GM12891 (cell line): ENCODE data around the gene AKIRIN2.
"Not testable (repeated sequence)": the region's sequence is repeated elsewhere in the genome, so short reads cannot be mapped to it uniquely, and the experiment has no call there.

ENCODE experiments used
- DNase-seq: peaks from one replicate; pipeline ENCODE4 v3.0.0; 2011; ENCODE audit warnings: low spot score; ENCODE audit not compliant: insufficient read length
- FAIRE-seq: peaks from 2 replicates; lab custom pipeline; 2011; peaks lifted over from hg19 to GRCh38; lab: Jason Lieb, UNC
- PAX5 ChIP-seq: IDR thresholded peaks from 2 replicates; pipeline ENCODE4 v1.6.1; 2011; ENCODE audit warnings: low read length, moderate library complexity, mild to moderate bottlenecking; ENCODE audit not compliant: insufficient read depth, severe bottlenecking
- POLR2A ChIP-seq: IDR thresholded peaks from 2 replicates; pipeline ENCODE4 v1.6.1; 2011; ENCODE audit warnings: low read depth, low read length, control low read depth
- POLR2AphosphoS5 ChIP-seq: IDR thresholded peaks from 2 replicates; pipeline ENCODE4 v1.6.1; 2011; ENCODE audit warnings: low read depth, low read length, control low read depth
- POU2F2 ChIP-seq: IDR thresholded peaks from 2 replicates; pipeline ENCODE4 v1.6.1; 2011; ENCODE audit warnings: low read depth, mild to moderate bottlenecking, control low read depth, low read length, moderate library complexity
- SPI1 ChIP-seq: IDR thresholded peaks from 2 replicates; pipeline ENCODE4 v1.6.1; 2011; ENCODE audit warnings: low read depth, low read length, control low read depth
- TAF1 ChIP-seq: IDR thresholded peaks from 2 replicates; pipeline ENCODE4 v1.6.1; 2011; ENCODE audit warnings: low read depth, low read length, control low read depth

The AKIRIN2 gene

DNA sequence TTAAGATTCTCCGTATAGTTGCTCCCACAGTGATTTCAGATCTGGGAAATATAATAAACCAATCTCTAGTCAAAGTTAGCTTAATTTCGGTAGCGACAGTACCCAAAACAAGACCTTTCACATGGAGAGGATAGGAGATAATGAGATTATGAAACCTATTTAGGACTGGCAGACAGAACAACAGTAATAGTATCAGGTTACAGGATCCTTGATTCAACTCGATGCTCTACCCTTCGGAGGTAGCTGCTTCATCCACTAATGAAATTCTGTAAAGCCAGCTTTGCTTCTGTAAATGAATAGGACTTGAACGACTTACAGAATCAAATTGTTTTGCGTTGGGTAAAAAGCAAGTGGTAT is 534 bp upstream of the AKIRIN2 start:
- no peak for DNase-seq
- TF ChIP-seq TAF1 (no peak), POLR2A (no peak), POU2F2 (no peak), SPI1 (no peak), PAX5 (no peak), POLR2AphosphoS5 (no peak)
- no peak for FAIRE-seq

DNA sequence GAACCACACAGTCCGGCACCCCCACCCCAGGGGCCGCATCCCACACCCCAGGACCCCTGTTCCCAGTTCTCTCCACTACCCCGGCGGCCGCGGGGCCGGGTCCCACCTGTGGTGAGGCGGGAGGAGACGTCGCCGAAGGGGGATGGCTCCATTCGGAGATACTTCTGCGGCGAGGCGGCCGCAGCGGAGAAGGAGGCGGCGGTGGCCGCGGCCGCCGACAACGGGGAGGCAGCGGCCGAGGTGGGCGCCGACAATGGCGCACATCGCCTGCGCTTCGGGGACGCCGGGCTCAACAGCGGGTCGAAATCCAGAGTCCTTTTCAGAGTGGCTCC is 723 bp downstream of the AKIRIN2 start:
- DNase-seq (no peak), FAIRE-seq (no peak)
- TF ChIP-seq POU2F2 (no peak), POLR2A (no peak), PAX5 (no peak), SPI1 (no peak), TAF1 (no peak), POLR2AphosphoS5 (no peak)

DNA sequence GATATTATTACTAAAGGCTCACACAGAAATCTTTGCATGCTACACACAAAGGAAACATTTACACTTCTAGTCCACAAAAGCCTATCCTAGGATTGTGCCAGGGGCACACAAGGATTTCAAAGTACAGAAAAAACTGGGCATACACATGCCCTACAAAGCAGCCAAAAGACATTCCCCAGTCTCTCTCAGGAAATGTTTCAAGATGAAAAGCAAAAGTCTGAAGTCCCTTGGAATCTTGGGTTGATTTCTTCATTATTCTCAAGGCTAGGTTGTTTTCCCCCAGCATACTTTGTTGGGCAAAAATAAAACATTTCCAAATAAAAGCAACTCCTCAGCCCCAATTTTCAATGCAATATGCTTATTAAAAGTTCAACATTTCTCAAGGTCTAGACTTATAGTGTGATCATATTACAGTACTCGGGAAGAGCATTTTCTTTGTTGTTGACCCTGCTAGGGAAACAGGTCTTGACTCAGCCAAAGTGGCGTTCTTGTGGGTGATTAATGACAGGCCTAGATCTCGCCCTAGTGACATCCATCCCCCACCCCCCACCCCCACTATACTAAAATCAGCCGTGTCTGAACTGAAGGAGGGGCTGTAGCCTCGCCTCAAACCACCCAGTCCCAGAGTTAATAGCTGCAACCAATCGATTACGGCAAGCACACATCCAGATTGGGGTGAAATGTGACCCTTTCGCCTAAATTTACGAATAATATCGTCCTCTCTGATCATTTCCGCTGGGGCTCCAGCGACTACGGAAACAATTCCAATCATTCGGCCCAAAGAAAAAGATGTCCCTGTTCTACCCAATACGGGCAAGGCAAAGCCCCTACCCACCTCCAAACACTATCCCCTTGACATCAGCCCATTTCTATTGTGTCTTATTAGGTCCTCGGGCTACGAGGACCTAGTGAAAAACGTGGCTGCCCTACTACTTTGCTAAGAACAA is 1.4 kb downstream of the AKIRIN2 start:
- peak; percentile 88 for FAIRE-seq
- DNase-seq = no peak
- TF ChIP-seq POLR2AphosphoS5 (peak; percentile 67), POU2F2 (no peak), SPI1 (no peak)

DNA sequence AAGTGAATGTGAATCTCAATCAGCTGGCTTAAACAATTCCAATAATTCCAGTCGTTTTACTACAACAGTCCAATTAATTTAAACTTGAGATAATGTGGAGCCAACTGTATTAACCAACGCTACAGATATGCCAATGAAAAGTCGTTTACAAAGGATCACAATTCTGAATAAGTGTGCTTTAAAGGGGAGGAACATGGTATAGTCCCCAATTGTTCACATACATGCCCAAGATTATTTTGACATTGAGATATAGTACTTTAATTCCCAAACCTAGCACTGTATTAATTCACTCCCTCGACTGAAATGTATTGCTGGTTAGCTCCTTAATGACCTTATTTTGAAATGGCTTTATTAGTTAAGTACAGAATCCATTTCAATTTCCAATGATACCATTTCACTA is 2.5 kb downstream of the AKIRIN2 start:
- peak; percentile 33 for FAIRE-seq

DNA sequence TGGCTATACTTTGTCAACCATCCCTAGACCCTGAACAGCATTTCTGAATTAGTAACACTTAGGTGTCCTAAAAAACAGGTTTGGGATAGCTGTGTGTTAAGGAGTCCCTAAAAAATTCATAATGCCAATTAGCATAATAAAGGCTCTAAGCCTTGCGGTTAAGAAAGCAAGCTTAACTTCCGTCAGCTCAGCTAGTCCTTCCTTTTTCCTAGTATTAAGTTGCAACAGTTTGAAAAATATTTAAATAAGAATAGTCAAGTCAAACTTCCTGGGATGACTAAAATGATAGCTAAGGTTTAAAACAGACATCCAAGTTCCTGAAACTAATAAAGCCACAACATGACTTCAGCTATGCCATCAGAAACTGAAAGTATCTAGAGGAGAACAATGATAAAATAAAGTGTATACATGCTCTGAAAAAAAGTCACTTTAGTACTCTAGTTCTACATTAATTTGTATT is 3.5 kb downstream of the AKIRIN2 start:
- TF ChIP-seq POU2F2 (no peak), SPI1 (no peak), TAF1 (no peak), PAX5 (no peak), POLR2AphosphoS5 (no peak; the same call in 1 of the 2 replicates), POLR2A (no peak)
- no peak for DNase-seq
- FAIRE-seq = no peak

More for the DNA sequence above, 2.5 kb downstream of the AKIRIN2 start:
- TF ChIP-seq SPI1 = no peak
- TF ChIP-seq POLR2A = no peak
- no peak for TF ChIP-seq PAX5
- no peak for TF ChIP-seq POU2F2
- TF ChIP-seq TAF1 = no peak
- no peak for DNase-seq

DNA sequence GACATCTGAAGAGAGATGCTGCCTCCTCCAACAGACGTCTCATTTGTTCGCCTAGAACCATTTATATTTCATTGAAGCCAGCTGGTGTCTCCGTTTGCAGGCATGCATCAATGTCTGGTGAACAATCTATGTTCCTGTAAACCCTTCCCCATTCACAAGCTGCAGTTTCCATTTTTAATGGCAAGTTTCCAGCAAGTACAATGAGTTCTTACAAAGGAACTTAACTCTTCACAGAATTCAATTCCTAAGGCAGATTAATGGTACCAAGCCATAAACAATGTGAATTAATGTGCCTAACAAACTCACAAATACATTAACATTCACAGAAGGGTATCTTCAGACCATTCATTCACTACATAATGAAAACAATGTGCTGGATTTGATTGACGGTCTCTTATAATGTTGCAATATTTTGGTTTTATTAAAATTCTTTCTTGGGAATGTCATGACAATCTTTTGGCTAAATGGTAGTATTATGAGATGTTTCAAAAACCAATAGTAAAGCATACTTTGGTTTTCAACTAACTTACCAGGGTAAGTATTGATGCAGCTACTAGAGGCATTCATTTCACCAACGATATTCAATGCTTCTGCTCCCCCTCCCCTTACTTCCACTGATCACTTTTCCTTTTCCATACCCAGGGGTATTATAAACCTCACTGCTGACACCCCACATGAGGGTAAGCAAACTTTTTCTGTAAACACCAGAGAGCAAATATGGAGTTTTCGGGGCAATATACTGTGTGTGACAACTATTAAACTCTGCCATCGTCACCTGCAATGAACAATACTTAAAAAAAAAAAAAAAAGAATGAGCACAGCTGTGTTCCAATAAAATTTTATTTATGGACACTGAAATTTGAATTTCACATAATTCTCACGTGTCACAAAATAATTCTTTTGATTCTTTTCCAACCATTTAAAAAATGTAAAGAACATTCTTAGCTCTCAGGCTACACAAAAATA is 4.2 kb downstream of the AKIRIN2 start:
- FAIRE-seq (peak; percentile 55), DNase-seq (no peak)
- TF ChIP-seq TAF1 (no peak), POLR2A (no peak; the same call in 1 of the 2 replicates), SPI1 (no peak)

DNA sequence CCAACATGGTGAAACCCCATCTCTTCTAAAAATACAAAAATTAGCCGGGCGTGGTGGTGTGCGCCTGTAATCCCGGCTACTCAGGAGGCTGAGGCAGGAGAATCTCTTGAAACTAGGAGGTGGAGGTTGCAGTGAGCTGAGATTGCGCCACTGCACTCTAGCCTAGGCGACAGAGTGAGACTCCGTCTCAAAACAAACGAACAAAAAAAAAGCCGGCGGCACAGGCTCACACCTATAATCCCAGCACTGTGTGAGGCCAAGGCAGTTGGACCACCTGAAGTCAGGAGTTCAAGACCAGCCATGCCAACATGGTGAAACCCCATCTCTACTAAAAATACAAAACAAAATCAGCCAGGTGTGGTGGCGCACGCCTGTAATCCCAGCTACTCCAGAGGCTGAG is 5.2 kb downstream of the AKIRIN2 start:
- not testable (repeated sequence) for FAIRE-seq, DNase-seq

DNA sequence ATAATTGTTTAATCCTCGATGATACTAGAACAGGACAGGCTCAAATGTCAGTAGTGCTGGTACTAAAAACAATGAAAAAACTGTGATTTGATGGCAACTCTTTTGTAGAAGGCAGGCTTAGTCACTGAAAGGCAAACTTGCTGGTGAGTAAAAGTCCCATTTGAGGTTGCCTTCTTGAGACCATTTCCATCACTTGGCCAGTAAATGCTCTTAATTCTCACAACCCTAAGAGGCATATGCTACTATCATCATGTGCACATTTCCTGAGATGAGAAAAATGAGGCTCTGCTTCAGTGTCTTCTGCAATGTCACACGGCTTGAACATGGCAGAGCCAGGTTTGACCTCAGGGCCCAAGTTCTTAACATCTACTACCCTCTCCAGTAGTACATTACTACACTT is 9.9 kb downstream of the AKIRIN2 start:
- peak; percentile 70 for FAIRE-seq
- DNase-seq = no peak
- TF ChIP-seq POLR2AphosphoS5 (no peak), POU2F2 (no peak), SPI1 (no peak), TAF1 (no peak), PAX5 (no peak), POLR2A (no peak)

DNA sequence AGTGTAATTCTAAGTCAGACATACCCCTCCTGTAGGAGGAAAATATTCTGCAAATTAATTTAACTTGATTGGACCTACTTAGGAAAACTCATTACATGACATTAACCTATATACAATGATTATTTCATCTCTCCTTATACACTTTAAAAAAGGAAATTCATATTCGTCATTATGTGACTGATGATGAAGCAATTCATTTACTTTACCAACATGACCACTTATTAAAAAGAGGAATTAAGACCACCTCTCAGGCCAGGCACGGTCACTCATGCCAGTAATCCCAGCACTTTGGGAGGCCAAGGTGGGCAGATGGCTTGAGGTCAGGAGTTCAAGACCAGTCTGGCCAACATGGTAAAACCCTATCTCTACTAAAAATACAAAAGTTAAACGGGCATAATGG is 11.6 kb downstream of the AKIRIN2 start:
- FAIRE-seq (no peak), DNase-seq (no peak)
- TF ChIP-seq POU2F2 = no peak
- TF ChIP-seq POLR2A = no peak
- no peak for TF ChIP-seq TAF1
- no peak for TF ChIP-seq PAX5
- no peak for TF ChIP-seq POLR2AphosphoS5
- no peak for TF ChIP-seq SPI1

DNA sequence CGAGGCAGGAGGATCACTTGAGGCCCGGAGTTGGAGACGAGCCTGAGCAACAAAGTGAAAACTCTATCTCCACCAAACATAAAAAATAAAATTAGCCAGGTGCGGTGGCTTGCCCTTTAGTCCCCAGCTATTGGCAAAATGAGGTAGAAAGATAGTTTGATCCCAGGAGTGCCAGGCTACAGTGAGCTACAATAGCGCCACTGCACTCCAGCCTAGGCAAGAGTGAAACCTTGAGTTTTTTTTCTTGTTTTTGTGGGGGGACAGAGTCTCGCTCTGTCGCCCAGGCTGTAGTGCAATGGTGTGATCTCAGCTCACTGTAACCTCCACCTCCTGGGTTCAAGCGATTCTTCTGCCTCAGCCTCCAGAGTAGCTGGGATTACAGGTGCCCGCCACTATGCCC is 14.1 kb downstream of the AKIRIN2 start:
- FAIRE-seq = not testable (repeated sequence)

DNA sequence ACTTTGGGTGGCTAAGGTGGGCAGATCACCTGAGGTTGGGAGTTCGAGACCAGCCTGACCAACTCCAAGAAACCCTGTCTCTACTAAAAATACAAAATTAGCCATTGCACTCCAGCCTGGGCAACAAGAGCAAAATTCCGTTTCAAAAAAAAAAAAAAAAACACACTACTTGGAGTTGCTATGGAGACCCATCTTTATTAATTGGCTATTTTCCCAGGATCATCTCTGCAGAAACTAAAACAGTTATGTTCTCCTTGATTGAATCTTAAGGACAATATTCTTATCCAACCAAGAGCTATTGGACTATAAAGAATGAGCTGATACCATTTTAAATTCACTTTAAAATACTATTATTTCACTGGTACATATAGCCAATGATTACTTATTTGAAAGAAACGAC is 14.7 kb downstream of the AKIRIN2 start:
- DNase-seq = no peak
- FAIRE-seq = no peak

More for the DNA sequence above, 14.1 kb downstream of the AKIRIN2 start:
- not testable (repeated sequence) for DNase-seq

DNA sequence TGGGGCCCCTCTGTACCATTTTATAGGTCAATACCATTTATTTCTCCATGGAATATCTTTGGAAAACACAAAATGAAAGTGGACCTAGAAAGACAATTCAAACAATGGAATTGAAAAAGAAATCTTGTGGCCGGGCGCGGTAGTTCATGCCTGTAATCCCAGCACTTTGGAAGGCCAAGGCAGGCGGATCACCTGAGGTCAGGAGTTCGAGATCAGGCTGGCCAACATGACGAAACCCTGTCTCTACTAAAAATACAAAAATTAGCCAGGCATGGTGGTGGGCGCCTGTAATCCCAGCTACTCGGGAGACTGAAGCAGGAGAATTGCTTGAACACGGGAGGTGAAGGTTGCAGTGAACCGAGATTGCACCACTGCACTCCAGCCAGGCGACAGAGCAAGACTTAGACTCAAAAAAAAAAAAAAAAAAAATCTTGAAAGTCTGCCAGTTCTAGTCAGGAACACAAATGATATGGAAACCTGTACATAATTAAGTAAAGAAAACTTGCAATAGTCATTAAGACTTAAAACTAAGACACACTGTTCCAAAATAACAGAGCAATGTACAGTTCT is 15.3 kb downstream of the AKIRIN2 start:
- DNase-seq, FAIRE-seq: not testable (repeated sequence)

More for the DNA sequence above, 14.7 kb downstream of the AKIRIN2 start:
- TF ChIP-seq POLR2AphosphoS5 (no peak), SPI1 (no peak), POLR2A (no peak), TAF1 (no peak), POU2F2 (no peak), PAX5 (no peak)
